Measurements from ENCODE around the gene OAS2. TPM values are rescaled to one million over a fixed set of nuclear protein-coding genes. Genes with fewer than 3 reads are reported as not detected.

The OAS2 gene
- total and polyA plus RNA-seq, 2 donors (not counting 1 experiment from before 2014, with no cell fraction given): 31.6 to 59.3 TPM

- H3K9ac ChIP-seq (ENCODE audit: low read length): no peak overlapping the region
- TF ChIP-seq CTCF (IDR thresholded peaks at IDR 0.05): no peak
- no peak for TF ChIP-seq EZH2 (IDR thresholded peaks at IDR 0.05; ENCODE audit: borderline replicate concordance, insufficient read depth, low read depth, low read length, poor library complexity, severe bottlenecking)
- ATAC-seq (ENCODE audit: low read depth): peak; percentile 74
- H3K4me3 Mint-ChIP-seq: peak overlapping the region; percentile 56
- no peak overlapping the region for H3K4me3 ChIP-seq (ENCODE audit: control extremely low read depth in 1 of 5, extremely low read depth in 1 of 5, insufficient read depth in 1 of 5, low read depth in 2 of 5, low read length in 4 of 5)
- intact Hi-C loops (cut with micrococcal nuclease): loop anchor here (1.0 kb wide), 2 partner anchors 25 to 103 kb away; no protein-coding TSS in a partner anchor
- WGBS (ENCODE audit: insufficient coverage): 0% methylated on average over 3 of the region's 7 CpGs
- no peaks in the 10 kb centered on the region for H3K9me3 Mint-ChIP-seq (ENCODE audit: insufficient read depth)
- no peaks in the 10 kb centered on the region for H3K27me3 ChIP-seq (replicated peaks in 1 of 4; ENCODE audit: control extremely low read depth in 1 of 4, control insufficient read depth in 3 of 4, insufficient read depth in 4 of 4, low read length in 3 of 4)
- DNase-seq: peak; percentile 82
- H3K79me2 ChIP-seq (ENCODE audit: control insufficient read depth, insufficient read depth, low read length): peaks cover 31% of the 10 kb centered on the region
- POLR2A ChIA-PET: interaction anchor here (0.8 to 2.0 kb wide), 5 partner anchors 24 to 124 kb away, joined by 3 to 12 read pairs (median 4); no protein-coding TSS in a partner anchor
- peak overlapping the region; percentile 60 for H3K4me2 ChIP-seq (replicated peaks; ENCODE audit: low read depth, low read length, poor library complexity, severe bottlenecking)
- no peaks in the 10 kb centered on the region for H3K9me3 ChIP-seq (ENCODE audit: control extremely low read depth in 1 of 3, control insufficient read depth in 2 of 3, insufficient read depth in 1 of 3, low read length in 2 of 3)
- peaks cover 67 to 70% of the 10 kb centered on the region in 2 donors for H3K4me1 ChIP-seq (ENCODE audit: control insufficient read depth in 2 of 2, insufficient read depth in 2 of 2, low read length in 2 of 2)
- CTCF ChIA-PET: interaction anchor here (0.6 to 15.1 kb wide), 16 partner anchors 12 to 375 kb away, joined by 3 to 359 read pairs (median 8); partner anchors contain the start of gene OAS2
- no peaks in the 10 kb centered on the region for H3K27me3 Mint-ChIP-seq
- H3K4me1 Mint-ChIP-seq: peaks cover 65% of the 10 kb centered on the region
- peak overlapping the region; percentile 80 for H3K27ac Mint-ChIP-seq
- H3K27ac ChIP-seq (ENCODE audit: low read length in 2 of 2): peak overlapping the region; percentile 60 to 64
- no peaks in the 10 kb centered on the region for H3K36me3 ChIP-seq (replicated peaks in 1 of 2; ENCODE audit: control extremely low read depth in 1 of 2, control insufficient read depth in 1 of 2, extremely low read depth in 1 of 2, insufficient read depth in 2 of 2, low read length in 1 of 2)
- H2AFZ ChIP-seq (ENCODE audit: insufficient read depth, low read depth, low read length, poor library complexity, severe bottlenecking): no peak overlapping the region
- H4K20me1 ChIP-seq (ENCODE audit: control insufficient read depth, insufficient read depth, low read length, poor library complexity, severe bottlenecking): no peaks in the 10 kb centered on the region
Observed at GRCh38 chr12:113050795-113051194, 72.5 kb downstream of the OAS2 start.

GRCh38 chr12:113051759-113052158, 73.4 kb downstream of the OAS2 start:
- H3K4me2 ChIP-seq (replicated peaks; ENCODE audit: low read depth, low read length, poor library complexity, severe bottlenecking): peak overlapping the region; percentile 60
- Mint-ChIP-seq H3K4me3 (peak overlapping the region; percentile 56), H3K9me3 (ENCODE audit: insufficient read depth) (no peaks in the 10 kb centered on the region), H3K27ac (peak overlapping the region; percentile 60), H3K27me3 (no peaks in the 10 kb centered on the region), H3K4me1 (peaks cover 71% of the 10 kb centered on the region)
- ATAC-seq (ENCODE audit: low read depth): no peak
- no peaks in the 10 kb centered on the region for H3K27me3 ChIP-seq (replicated peaks in 1 of 4; ENCODE audit: control extremely low read depth in 1 of 4, control insufficient read depth in 3 of 4, insufficient read depth in 4 of 4, low read length in 3 of 4)
- H3K9ac ChIP-seq (ENCODE audit: low read length): no peak overlapping the region
- no peak for DNase-seq
- H3K79me2 ChIP-seq (ENCODE audit: control insufficient read depth, insufficient read depth, low read length): peaks cover 41% of the 10 kb centered on the region
- 94% methylated on average over 3 of the region's 4 CpGs for WGBS (ENCODE audit: insufficient coverage)
- H3K27ac ChIP-seq (ENCODE audit: low read length in 2 of 2): peak overlapping the region; percentile 60 to 64
- H2AFZ ChIP-seq (ENCODE audit: insufficient read depth, low read depth, low read length, poor library complexity, severe bottlenecking): no peak overlapping the region
- POLR2A ChIA-PET: interaction anchor here (0.5 to 2.0 kb wide), 2 partner anchors 41 to 178 kb away, joined by 9 to 12 read pairs; no protein-coding TSS in a partner anchor
- CTCF ChIA-PET: interaction anchor here (0.9 to 15.1 kb wide), 10 partner anchors 11 to 374 kb away, joined by 3 to 359 read pairs (median 46); no protein-coding TSS in a partner anchor
- H3K4me1 ChIP-seq (ENCODE audit: control insufficient read depth in 2 of 2, insufficient read depth in 2 of 2, low read length in 2 of 2): peaks cover 73 to 77% of the 10 kb centered on the region in 2 donors
- no peaks in the 10 kb centered on the region for H3K9me3 ChIP-seq (ENCODE audit: control extremely low read depth in 1 of 3, control insufficient read depth in 2 of 3, insufficient read depth in 1 of 3, low read length in 2 of 3)
- TF ChIP-seq CTCF (IDR thresholded peaks at IDR 0.05): no peak
- TF ChIP-seq EZH2 (IDR thresholded peaks at IDR 0.05; ENCODE audit: borderline replicate concordance, insufficient read depth, low read depth, low read length, poor library complexity, severe bottlenecking): no peak
- intact Hi-C loops (cut with micrococcal nuclease): loop anchor here (1.0 kb wide), 1 partner anchor 24 kb away; no protein-coding TSS in a partner anchor
- no peaks in the 10 kb centered on the region for H4K20me1 ChIP-seq (ENCODE audit: control insufficient read depth, insufficient read depth, low read length, poor library complexity, severe bottlenecking)
- H3K4me3 ChIP-seq (ENCODE audit: control extremely low read depth in 1 of 5, extremely low read depth in 1 of 5, insufficient read depth in 1 of 5, low read depth in 2 of 5, low read length in 4 of 5): no peak overlapping the region
- no peaks in the 10 kb centered on the region for H3K36me3 ChIP-seq (replicated peaks in 1 of 2; ENCODE audit: control extremely low read depth in 1 of 2, control insufficient read depth in 1 of 2, extremely low read depth in 1 of 2, insufficient read depth in 2 of 2, low read length in 1 of 2)
